ENCODE results near the gene ALDH7A1. TPM values are rescaled to one million over a fixed set of nuclear protein-coding genes. Genes with fewer than 3 reads are reported as not detected.

The ALDH7A1 gene
- polyA plus RNA-seq, 1 experiment = 81.2 TPM

DNA sequence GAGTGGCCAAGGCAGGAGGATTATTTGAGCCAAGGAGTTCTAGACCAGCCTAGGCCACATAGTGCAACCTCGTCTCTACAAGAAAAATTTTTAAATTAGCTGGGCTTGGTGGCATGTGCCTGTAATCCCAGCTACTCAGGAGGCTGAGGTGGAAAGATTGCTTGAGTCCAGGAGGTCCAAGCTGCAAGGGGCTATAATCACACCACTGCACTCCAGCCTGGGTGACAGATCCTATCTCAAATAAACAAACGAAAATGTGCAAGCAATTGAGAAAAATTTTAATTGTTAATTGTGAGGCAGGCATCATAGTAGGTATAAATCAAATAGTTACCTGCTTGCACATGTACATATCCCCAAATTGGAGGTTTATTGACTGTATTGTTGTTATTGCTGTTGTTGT is 15.3 kb downstream of the ALDH7A1 start:
- DNase-seq (ENCODE audit: low read depth) = no peak
- TF ChIP-seq, protein P1, sequence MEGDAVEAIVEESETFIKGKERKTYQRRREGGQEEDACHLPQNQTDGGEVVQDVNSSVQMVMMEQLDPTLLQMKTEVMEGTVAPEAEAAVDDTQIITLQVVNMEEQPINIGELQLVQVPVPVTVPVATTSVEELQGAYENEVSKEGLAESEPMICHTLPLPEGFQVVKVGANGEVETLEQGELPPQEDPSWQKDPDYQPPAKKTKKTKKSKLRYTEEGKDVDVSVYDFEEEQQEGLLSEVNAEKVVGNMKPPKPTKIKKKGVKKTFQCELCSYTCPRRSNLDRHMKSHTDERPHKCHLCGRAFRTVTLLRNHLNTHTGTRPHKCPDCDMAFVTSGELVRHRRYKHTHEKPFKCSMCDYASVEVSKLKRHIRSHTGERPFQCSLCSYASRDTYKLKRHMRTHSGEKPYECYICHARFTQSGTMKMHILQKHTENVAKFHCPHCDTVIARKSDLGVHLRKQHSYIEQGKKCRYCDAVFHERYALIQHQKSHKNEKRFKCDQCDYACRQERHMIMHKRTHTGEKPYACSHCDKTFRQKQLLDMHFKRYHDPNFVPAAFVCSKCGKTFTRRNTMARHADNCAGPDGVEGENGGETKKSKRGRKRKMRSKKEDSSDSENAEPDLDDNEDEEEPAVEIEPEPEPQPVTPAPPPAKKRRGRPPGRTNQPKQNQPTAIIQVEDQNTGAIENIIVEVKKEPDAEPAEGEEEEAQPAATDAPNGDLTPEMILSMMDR (IDR thresholded peaks at IDR 0.05; ENCODE audit: insufficient read depth, low read depth, low read length) = no peak
- no peaks in the 10 kb centered on the region for H3K27me3 ChIP-seq (ENCODE audit: control insufficient read depth, insufficient read depth, low read length)
- CTCF ChIA-PET = interaction anchor here (1.1 to 1.3 kb wide), 3 partner anchors 10 to 21 kb away, joined by 3 read pairs; partner anchors contain the start of gene PHAX
- POLR2A ChIA-PET = no interaction called here
- H3K36me3 ChIP-seq (ENCODE audit: control insufficient read depth, insufficient read depth, low read length) = peaks cover 7% of the 10 kb centered on the region
- no peak overlapping the region for H3K4me3 ChIP-seq (ENCODE audit: low read depth, low read length)

DNA sequence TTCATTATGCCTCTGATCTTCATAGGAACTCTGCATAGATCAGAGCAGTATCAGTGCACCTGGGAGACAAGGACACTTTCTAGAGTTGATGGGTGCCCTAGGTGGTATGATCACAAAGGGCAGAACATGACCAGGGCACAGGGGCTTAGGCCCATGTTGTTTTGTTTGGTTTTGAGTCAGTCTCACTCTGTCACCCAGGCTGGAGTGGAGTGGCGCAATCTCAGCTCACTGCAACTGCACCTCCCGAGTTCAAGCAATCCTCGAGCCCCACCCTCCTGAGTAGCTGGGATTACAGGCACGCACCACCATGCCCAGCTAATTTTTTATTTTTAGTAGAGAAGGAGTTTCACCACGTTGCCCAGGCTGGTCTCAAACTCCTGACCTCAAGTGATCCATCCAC is 17.6 kb downstream of the ALDH7A1 start:
- TF ChIP-seq, protein P1 (IDR thresholded peaks at IDR 0.05; ENCODE audit: insufficient read depth, low read depth, low read length) = no peak
- POLR2A ChIA-PET = no interaction called here
- H3K27me3 ChIP-seq (ENCODE audit: control insufficient read depth, insufficient read depth, low read length) = no peaks in the 10 kb centered on the region
- no peak overlapping the region for H3K4me3 ChIP-seq (ENCODE audit: low read depth, low read length)
- CTCF ChIA-PET = no interaction called here
- peaks cover 7% of the 10 kb centered on the region for H3K36me3 ChIP-seq (ENCODE audit: control insufficient read depth, insufficient read depth, low read length)
- no peak for DNase-seq (ENCODE audit: low read depth)

DNA sequence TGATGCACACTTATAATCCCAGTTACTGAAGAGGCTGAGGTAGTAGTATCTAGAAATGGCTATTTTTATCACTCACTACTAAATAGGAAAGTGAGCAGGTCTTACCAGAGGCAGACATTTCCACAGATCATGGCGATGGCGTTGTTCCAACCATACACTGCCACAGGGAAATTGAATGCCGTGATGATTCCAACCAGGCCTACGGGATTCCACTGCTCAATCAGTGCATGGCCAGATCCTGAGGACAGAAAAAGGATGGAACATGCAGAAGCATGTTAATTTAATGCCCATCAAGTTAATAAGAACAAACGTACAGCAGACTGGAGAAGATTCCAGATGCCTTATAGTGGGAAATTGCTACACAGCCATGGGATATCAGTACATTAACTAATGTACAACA is 18.0 kb downstream of the ALDH7A1 start:
- Histone ChIP-seq H3K4me3 (ENCODE audit: low read depth, low read length) (no peak overlapping the region), H3K36me3 (ENCODE audit: control insufficient read depth, insufficient read depth, low read length) (peaks cover 7% of the 10 kb centered on the region), H3K27me3 (ENCODE audit: control insufficient read depth, insufficient read depth, low read length) (no peaks in the 10 kb centered on the region)
- DNase-seq (ENCODE audit: low read depth) = no peak
- TF ChIP-seq, protein P1 (IDR thresholded peaks at IDR 0.05; ENCODE audit: insufficient read depth, low read depth, low read length) = no peak
- ChIA-PET POLR2A (no interaction called here), CTCF (no interaction called here)

DNA sequence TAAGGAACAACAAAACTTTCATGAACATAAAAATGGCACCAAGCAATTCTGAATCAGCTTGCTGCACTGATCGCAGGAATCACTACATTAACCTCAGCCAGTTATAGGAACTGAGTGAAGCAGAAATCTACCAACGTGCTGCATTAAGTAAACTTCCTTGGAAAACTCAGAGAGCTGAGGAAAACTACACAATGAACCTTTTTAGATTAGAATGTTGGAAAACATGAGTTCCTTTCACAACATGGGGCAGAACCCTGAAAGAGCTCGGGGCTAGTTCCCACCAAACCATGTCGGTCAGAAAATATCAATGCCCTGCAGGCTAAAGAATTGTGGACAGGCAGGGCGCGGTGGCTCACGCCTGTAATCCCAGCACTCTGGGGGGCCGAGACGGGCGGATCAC is 19.4 kb downstream of the ALDH7A1 start:
- ChIA-PET CTCF (interaction anchor here (0.9 to 1.4 kb wide), 2 partner anchors 19 to 25 kb away, joined by 3 read pairs; partner anchors contain the start of gene PHAX), POLR2A (no interaction called here)
- Histone ChIP-seq H3K36me3 (ENCODE audit: control insufficient read depth, insufficient read depth, low read length) (peaks cover 5% of the 10 kb centered on the region), H3K27me3 (ENCODE audit: control insufficient read depth, insufficient read depth, low read length) (no peaks in the 10 kb centered on the region), H3K4me3 (ENCODE audit: low read depth, low read length) (no peak overlapping the region)
- DNase-seq (ENCODE audit: low read depth) = no peak
- TF ChIP-seq, protein P1 (IDR thresholded peaks at IDR 0.05; ENCODE audit: insufficient read depth, low read depth, low read length) = no peak

DNA sequence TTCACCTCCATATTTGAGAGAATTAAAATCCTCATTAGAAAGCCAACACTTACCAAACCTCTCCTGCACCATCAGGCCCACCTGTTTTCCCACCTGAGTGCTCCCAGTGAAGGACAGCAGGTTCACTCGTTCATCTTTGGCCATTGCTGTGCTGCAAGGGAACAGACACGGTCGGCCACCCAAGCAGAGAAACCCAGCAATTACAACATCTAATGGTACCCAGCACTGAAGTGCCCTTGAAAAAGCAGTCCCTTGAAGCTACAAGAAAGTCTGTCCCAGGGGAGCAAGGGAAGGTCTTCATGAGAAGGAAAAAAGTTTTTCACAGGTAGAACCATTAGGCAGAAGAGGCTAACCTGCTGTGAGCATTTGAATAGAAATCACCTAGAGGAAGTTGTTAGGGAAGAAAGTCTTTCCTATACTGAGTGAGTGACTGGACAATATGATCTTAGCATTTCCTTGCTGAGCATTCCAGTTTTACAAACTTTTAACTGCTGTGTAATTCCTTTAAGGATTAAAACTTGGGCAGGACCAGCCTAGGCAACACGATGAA is 26.7 kb downstream of the ALDH7A1 start:
- TF ChIP-seq, protein P1 (IDR thresholded peaks at IDR 0.05; ENCODE audit: insufficient read depth, low read depth, low read length) = no peak
- ChIA-PET CTCF (no interaction called here), POLR2A (no interaction called here)
- H3K4me3 ChIP-seq (ENCODE audit: low read depth, low read length) = no peak overlapping the region
- no peaks in the 10 kb centered on the region for H3K27me3 ChIP-seq (ENCODE audit: control insufficient read depth, insufficient read depth, low read length)
- no peak for DNase-seq (ENCODE audit: low read depth)
- H3K36me3 ChIP-seq (ENCODE audit: control insufficient read depth, insufficient read depth, low read length) = peaks cover 3% of the 10 kb centered on the region; the same call in 1 of the 2 replicates
